ENCODE data around the gene PTX4. TPM values are rescaled to one million over a fixed set of nuclear protein-coding genes. Genes with fewer than 3 reads are reported as not detected.
"Not testable (repeated sequence)": the region's sequence is repeated elsewhere in the genome, so short reads cannot be mapped to it uniquely, and the experiment has no call there.

PTX4 gene
- total RNA-seq, 4 donors from 2014 or later: not detected

- peaks cover 0 to 13% (median 0%) of the 10 kb centered on the region in 3 donors for H3K4me1 ChIP-seq
- H3K27me3 ChIP-seq: peaks cover 0 to 10% (median 0%) of the 10 kb centered on the region in 4 donors
- no peak overlapping the region for H3K27ac ChIP-seq
- no peaks in the 10 kb centered on the region for H3K9me3 ChIP-seq
- intact Hi-C loops (cut with DNase I): no loop called here
- no peaks in the 10 kb centered on the region for H3K36me3 ChIP-seq
- TF ChIP-seq, protein P1, sequence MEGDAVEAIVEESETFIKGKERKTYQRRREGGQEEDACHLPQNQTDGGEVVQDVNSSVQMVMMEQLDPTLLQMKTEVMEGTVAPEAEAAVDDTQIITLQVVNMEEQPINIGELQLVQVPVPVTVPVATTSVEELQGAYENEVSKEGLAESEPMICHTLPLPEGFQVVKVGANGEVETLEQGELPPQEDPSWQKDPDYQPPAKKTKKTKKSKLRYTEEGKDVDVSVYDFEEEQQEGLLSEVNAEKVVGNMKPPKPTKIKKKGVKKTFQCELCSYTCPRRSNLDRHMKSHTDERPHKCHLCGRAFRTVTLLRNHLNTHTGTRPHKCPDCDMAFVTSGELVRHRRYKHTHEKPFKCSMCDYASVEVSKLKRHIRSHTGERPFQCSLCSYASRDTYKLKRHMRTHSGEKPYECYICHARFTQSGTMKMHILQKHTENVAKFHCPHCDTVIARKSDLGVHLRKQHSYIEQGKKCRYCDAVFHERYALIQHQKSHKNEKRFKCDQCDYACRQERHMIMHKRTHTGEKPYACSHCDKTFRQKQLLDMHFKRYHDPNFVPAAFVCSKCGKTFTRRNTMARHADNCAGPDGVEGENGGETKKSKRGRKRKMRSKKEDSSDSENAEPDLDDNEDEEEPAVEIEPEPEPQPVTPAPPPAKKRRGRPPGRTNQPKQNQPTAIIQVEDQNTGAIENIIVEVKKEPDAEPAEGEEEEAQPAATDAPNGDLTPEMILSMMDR (IDR thresholded peaks at IDR 0.05): no peak
- no peak for TF ChIP-seq POLR2A (IDR thresholded peaks at IDR 0.05)
- no peak overlapping the region for H3K4me3 ChIP-seq
- DNase-seq: no peak
- 47 to 78% methylated on average over 17 to 26 of the region's 28 CpGs for WGBS, 2 donors
These were observed 6.6 kb downstream of the PTX4 start for GRCh38 chr16:1481906-1482835.

GRCh38 chr16:1478937-1479336, 9.8 kb downstream of the PTX4 start:
- H3K36me3 ChIP-seq; H3K9me3 ChIP-seq; intact Hi-C loops (cut with DNase I); H3K27ac ChIP-seq; DNase-seq; H3K4me3 ChIP-seq: not testable (repeated sequence)
- peaks cover 6 to 29% (median 9%) of the 10 kb centered on the region in 3 donors for H3K4me1 ChIP-seq
- 94 to 97% methylated on average over 9 of the region's 9 CpGs for WGBS, 2 donors
- H3K27me3 ChIP-seq: peaks cover 0 to 10% (median 0%) of the 10 kb centered on the region in 4 donors

GRCh38 chr16:1477033-1477432, 11.7 kb downstream of the PTX4 start:
- peaks cover 0 to 9% (median 0%) of the 10 kb centered on the region in 4 donors for H3K27me3 ChIP-seq
- H3K4me3 ChIP-seq: no peak overlapping the region
- intact Hi-C loops (cut with DNase I): no loop called here
- H3K9me3 ChIP-seq: no peaks in the 10 kb centered on the region
- no peak overlapping the region for H3K27ac ChIP-seq
- H3K36me3 ChIP-seq: no peaks in the 10 kb centered on the region
- WGBS, 2 donors: 88% methylated on average over 7 to 10 of the region's 10 CpGs
- peaks cover 14 to 38% (median 19%) of the 10 kb centered on the region in 3 donors for H3K4me1 ChIP-seq
- no peak for DNase-seq
- TF ChIP-seq, protein P1 (IDR thresholded peaks at IDR 0.05): no peak
- TF ChIP-seq POLR2A (IDR thresholded peaks at IDR 0.05): no peak

GRCh38 chr16:1475552-1476114, 13.1 kb downstream of the PTX4 start:
- WGBS, 2 donors: 63 to 68% methylated on average over 10 to 13 of the region's 15 CpGs
- DNase-seq: no peak
- TF ChIP-seq, protein P1 (IDR thresholded peaks at IDR 0.05): no peak
- TF ChIP-seq POLR2A (IDR thresholded peaks at IDR 0.05): no peak
- Histone ChIP-seq H3K9me3 (no peaks in the 10 kb centered on the region), H3K4me1 (peaks cover 14 to 49% (median 32%) of the 10 kb centered on the region in 3 donors), H3K36me3 (no peaks in the 10 kb centered on the region), H3K27me3 (no peaks in the 10 kb centered on the region), H3K27ac (peak overlapping the region; percentile 83 to 96 (median 92)), H3K4me3 (peak overlapping the region; percentile 66 to 93 (median 82))
- intact Hi-C loops (cut with DNase I): no loop called here

GRCh38 chr16:1474796-1475551, 13.8 kb downstream of the PTX4 start, which contains the start of gene CLCN7:
TSS of gene CLCN7 (minus strand) at chr16:1475028. CDS start at chr16:1474974, 54 bp downstream.
- Histone ChIP-seq H3K4me3 (peak within 1 kb of the TSS; percentile 66 to 93 (median 82)), H3K27me3 (no peaks in the 10 kb centered on the region), H3K36me3 (no peaks in the 10 kb centered on the region), H3K27ac (peak within 1 kb of the TSS; percentile 83 to 96 (median 92)), H3K9me3 (no peaks in the 10 kb centered on the region), H3K4me1 (peaks cover 14 to 54% (median 34%) of the 10 kb centered on the region in 3 donors)
- WGBS, 2 donors: 0% methylated on average over 15 of the region's 99 CpGs; no CpG with 5 or more reads in 1 of the 2 donors
- DNase-seq: peak; percentile 59
- intact Hi-C loops (cut with DNase I): no loop called here
- TF ChIP-seq, protein P1 (IDR thresholded peaks at IDR 0.05): peak in 2 of 6 experiments; percentile 9 to 42
- peak in 3 of 4 donors; percentile 79 to 94 (median 94) for TF ChIP-seq POLR2A (IDR thresholded peaks at IDR 0.05)

Measured in esophagus squamous epithelium (tissue), 5 donors.